Measurements from ENCODE around the gene MVK.

Gene MVK

DNA sequence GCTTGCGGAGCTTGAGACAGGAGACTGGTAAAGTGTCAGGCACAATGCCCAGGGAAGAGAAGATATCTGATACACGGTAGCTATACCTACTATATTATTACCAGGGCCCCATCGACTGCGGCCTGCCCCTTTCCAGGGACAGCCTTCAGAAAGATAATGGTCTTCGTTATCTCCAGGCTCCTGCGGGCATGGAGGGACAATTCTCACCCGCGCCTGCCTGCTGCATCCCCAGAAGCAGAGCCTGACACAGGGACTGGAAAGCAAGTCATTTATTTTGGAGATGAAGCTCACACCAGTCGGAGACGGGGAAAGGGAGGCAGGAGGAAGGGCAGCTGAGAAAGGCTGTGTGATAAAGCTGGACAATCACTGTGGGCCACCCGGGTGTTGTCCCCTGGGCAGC lies 72.1 kb downstream of the MVK start:
- POLR2A ChIA-PET, result no interaction called here
- CTCF ChIA-PET, result no interaction called here
- TF ChIP-seq, protein P1, sequence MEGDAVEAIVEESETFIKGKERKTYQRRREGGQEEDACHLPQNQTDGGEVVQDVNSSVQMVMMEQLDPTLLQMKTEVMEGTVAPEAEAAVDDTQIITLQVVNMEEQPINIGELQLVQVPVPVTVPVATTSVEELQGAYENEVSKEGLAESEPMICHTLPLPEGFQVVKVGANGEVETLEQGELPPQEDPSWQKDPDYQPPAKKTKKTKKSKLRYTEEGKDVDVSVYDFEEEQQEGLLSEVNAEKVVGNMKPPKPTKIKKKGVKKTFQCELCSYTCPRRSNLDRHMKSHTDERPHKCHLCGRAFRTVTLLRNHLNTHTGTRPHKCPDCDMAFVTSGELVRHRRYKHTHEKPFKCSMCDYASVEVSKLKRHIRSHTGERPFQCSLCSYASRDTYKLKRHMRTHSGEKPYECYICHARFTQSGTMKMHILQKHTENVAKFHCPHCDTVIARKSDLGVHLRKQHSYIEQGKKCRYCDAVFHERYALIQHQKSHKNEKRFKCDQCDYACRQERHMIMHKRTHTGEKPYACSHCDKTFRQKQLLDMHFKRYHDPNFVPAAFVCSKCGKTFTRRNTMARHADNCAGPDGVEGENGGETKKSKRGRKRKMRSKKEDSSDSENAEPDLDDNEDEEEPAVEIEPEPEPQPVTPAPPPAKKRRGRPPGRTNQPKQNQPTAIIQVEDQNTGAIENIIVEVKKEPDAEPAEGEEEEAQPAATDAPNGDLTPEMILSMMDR (IDR thresholded peaks at IDR 0.05; ENCODE audit: control extremely low read depth, extremely low read depth, low read depth, missing control alignments), result no peak
- DNase-seq (ENCODE audit: extremely low spot score), result no peak

All from GM10248 (cell line).